Measurements from ENCODE around the gene SHISA7.

Gene SHISA7

DNA sequence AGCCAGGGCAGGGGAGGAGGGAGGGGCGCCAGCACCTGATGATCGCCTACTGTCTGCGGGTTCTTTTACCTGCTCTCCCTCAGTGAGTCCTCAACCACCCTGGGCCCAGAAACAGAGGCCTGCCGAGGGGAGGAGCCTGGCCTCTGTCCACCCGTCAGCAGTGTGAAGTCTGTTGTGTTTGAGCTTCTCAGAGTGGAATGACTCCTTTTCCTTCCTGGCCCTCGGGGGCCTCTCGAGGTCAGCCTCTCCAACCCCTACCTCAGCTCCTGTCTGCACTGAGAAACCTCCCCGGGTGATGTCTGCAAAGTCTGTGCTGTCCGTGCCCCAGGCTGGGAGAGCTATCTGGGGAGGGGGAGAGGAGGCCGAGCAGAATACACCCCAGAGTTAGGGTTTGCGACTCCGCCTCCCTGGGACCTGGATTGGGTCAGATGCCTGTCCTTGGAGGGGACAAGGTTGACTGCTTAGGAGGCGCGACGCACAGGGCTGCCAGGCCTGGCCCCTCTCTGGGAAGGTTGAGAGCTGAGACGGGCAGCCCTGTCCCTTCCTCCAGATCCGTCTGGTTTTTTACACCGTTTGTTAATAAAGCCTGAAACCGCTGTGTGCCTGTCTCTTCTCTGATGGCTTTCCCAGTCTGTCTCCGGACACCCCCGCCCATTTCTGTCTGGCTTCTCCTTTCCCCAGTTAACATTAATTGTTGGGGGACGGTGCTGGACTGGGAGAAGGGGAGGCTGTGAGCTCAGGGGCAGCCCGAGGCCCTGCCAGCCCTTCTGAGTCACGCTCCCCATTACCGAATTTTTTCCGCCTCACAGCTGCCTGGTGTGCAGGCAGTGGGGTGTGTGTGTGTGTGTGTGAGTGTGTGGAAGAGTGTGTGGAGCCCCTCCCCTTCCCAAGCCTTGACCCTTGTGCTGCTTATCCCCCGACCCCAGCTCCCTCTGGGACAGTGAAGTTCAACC, 44.1 kb upstream of the SHISA7 start:
- no peak overlapping the region for H3K4me3 ChIP-seq (ENCODE audit: low read depth in 1 of 2, low read length in 2 of 2)
- H3K9ac ChIP-seq (ENCODE audit: low read depth in 1 of 2, low read length in 2 of 2), result peak overlapping the region in 1 of 2 donors; percentile 18
- no peaks in the 10 kb centered on the region for H3K9me3 ChIP-seq (ENCODE audit: control insufficient read depth in 1 of 2, low read length in 2 of 2)
- H3K27ac ChIP-seq (ENCODE audit: low read depth, low read length), result peak overlapping the region; percentile 70
- peaks cover 6 to 24% of the 10 kb centered on the region in 2 donors for H3K27me3 ChIP-seq (ENCODE audit: control insufficient read depth in 1 of 2, insufficient read depth in 2 of 2, low read length in 2 of 2)
- H3K36me3 ChIP-seq (ENCODE audit: control insufficient read depth in 1 of 2, insufficient read depth in 2 of 2, low read length in 2 of 2), result peaks cover 0 to 7% of the 10 kb centered on the region in 2 donors
- peaks cover 8 to 13% of the 10 kb centered on the region in 2 donors for H3K4me1 ChIP-seq (ENCODE audit: control insufficient read depth in 1 of 2, insufficient read depth in 2 of 2, low read length in 2 of 2)

- Histone ChIP-seq H3K27me3 (ENCODE audit: control insufficient read depth in 1 of 2, insufficient read depth in 2 of 2, low read length in 2 of 2) (peaks cover 6 to 16% of the 10 kb centered on the region in 2 donors), H3K4me1 (ENCODE audit: control insufficient read depth in 1 of 2, insufficient read depth in 2 of 2, low read length in 2 of 2) (peaks cover 5 to 13% of the 10 kb centered on the region in 2 donors), H3K27ac (ENCODE audit: low read depth, low read length) (peak overlapping the region; percentile 70), H3K4me3 (ENCODE audit: low read depth in 1 of 2, low read length in 2 of 2) (no peak overlapping the region), H3K9ac (ENCODE audit: low read depth in 1 of 2, low read length in 2 of 2) (no peak overlapping the region), H3K9me3 (ENCODE audit: control insufficient read depth in 1 of 2, low read length in 2 of 2) (no peaks in the 10 kb centered on the region), H3K36me3 (ENCODE audit: control insufficient read depth in 1 of 2, insufficient read depth in 2 of 2, low read length in 2 of 2) (peaks cover 0 to 7% of the 10 kb centered on the region in 2 donors)
These were observed 43.2 kb upstream of the SHISA7 start for GRCh38 chr19:55486043-55486970.

DNA sequence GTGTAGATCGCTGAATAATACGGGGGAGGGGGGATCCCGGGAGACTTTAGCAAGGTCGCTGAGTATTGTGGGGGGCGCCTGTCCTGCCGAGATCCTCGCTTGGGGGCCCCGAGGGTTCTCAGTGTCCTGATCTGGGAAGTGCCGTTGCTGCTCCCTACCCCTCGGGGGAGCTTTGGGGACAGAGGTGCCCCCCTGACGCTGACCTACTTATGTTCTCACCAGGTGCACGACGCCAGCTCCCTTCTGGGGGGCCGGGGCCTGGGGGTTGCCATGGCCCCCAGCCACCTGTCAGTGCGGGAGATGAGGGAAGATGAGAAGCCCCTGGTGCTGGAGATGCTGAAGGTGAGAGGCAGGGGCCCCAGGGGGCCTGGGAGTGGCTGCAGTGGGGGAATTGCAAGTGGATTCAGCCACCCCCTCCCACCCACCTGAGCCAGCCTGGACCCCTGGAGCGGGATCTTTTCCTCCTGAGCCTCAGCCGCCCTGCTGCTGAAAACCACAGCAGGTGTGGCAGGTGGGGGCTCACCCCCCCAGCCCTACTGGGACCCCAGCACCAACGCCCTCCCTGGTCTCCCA, 42.4 kb upstream of the SHISA7 start:
- Histone ChIP-seq H3K4me3 (ENCODE audit: low read depth in 1 of 2, low read length in 2 of 2) (peak overlapping the region; percentile 40 to 69), H3K27ac (ENCODE audit: low read depth, low read length) (peak overlapping the region; percentile 55), H3K9ac (ENCODE audit: low read depth in 1 of 2, low read length in 2 of 2) (no peak overlapping the region), H3K4me1 (ENCODE audit: control insufficient read depth in 1 of 2, insufficient read depth in 2 of 2, low read length in 2 of 2) (peaks cover 5 to 13% of the 10 kb centered on the region in 2 donors), H3K36me3 (ENCODE audit: control insufficient read depth in 1 of 2, insufficient read depth in 2 of 2, low read length in 2 of 2) (peaks cover 0 to 7% of the 10 kb centered on the region in 2 donors), H3K27me3 (ENCODE audit: control insufficient read depth in 1 of 2, insufficient read depth in 2 of 2, low read length in 2 of 2) (peaks cover 6 to 16% of the 10 kb centered on the region in 2 donors), H3K9me3 (ENCODE audit: control insufficient read depth in 1 of 2, low read length in 2 of 2) (no peaks in the 10 kb centered on the region)

DNA sequence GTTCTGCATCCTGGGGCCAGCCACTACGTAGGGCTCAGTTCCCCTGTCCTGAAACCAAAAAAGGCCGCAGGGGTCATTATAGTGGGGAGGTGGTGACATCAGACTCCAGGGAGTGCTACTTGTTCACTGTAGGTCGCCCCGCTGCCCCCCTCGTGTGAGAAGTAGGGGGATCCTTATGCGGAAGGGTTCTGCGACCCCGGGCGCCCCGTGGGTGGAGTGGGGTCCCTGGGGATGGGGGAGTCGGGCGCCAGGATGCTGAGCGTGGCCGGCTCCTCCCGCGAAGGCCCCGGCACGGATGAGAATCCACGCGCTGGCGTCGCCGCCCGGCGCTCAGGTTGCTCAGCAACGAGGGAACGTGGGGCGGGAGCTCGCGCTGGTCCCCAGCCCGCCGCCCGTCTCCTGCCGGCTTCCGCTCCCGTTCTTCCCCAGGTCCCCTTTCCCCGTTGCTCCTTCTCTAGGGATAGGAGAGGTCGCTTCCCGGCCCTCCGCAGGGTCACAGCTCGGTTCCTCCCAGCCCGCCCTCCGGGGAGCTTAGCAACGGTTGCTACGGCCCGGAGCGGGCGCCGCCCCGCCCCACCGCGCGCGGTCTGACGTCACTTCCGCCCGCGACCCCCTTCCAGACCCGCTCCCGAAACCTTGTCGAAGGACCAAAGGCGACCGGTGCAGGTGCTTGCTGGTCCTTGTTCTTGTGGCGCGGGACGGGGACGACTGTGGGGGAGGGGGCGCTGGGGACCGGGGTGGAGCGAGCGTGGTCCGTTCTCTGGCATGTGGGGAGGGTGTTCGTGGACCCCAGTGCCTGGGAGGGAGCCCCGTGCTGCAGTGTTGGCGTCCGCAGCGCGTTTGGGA, 41.7 kb upstream of the SHISA7 start, which contains the start of gene NAT14:
TSS of gene NAT14 (plus strand) at position 596 of the 846 bp plus-strand sequence. CDS start 521 bp downstream, outside the sequence.
- Histone ChIP-seq H3K27ac (ENCODE audit: low read depth, low read length) (peak within 1 kb of the TSS; percentile 55), H3K4me3 (ENCODE audit: low read depth in 1 of 2, low read length in 2 of 2) (peak within 1 kb of the TSS; percentile 40 to 69), H3K27me3 (ENCODE audit: control insufficient read depth in 1 of 2, insufficient read depth in 2 of 2, low read length in 2 of 2) (peaks cover 6 to 16% of the 10 kb centered on the region in 2 donors), H3K9ac (ENCODE audit: low read depth in 1 of 2, low read length in 2 of 2) (peak within 1 kb of the TSS in 1 of 2 donors; percentile 43), H3K36me3 (ENCODE audit: control insufficient read depth in 1 of 2, insufficient read depth in 2 of 2, low read length in 2 of 2) (peaks cover 0 to 7% of the 10 kb centered on the region in 2 donors), H3K9me3 (ENCODE audit: control insufficient read depth in 1 of 2, low read length in 2 of 2) (no peaks in the 10 kb centered on the region), H3K4me1 (ENCODE audit: control insufficient read depth in 1 of 2, insufficient read depth in 2 of 2, low read length in 2 of 2) (peaks cover 5 to 13% of the 10 kb centered on the region in 2 donors)

DNA sequence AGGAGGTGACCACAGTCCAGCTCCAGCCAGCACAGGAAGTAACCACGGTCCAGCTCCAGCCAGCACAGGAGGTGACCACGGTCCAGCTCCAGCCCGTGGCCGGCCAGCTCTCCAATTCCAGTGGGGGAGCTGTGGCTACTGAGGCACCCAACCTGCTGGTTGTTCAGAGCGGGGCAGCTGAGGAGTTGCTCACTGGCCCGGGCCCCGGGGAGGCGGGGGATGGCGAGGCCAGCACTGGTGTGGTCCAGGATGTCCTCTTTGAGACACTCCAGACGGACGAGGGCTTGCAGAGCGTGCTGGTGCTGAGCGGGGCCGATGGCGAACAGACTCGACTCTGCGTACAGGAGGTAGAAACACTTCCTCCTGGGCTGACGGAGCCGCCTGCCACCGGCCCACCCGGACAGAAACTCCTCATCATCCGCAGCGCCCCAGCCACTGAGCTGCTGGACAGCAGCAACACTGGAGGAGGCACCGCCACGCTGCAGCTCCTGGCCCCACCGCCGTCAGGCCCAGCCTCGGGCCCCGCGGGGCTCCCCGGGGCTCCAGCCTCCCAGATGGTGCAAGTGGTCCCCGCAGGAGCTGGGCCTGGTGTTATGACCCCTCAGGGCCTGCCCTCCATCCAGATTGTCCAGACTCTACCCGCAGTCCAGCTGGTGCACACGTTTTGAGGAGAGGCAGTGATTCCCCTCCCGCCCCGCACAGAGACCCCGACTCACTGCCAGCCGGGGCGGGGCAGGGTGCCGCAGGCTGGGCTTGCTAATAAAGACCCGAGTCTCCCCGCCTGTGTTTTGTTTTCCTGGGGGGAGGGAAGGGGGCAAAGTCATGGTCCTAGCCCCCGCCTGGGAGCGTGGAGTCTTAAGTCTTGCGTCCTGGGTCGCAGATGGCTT, 40.8 kb upstream of the SHISA7 start:
- H3K9ac ChIP-seq (ENCODE audit: low read depth in 1 of 2, low read length in 2 of 2), result peak overlapping the region in 1 of 2 donors; percentile 43
- peak overlapping the region; percentile 40 to 69 for H3K4me3 ChIP-seq (ENCODE audit: low read depth in 1 of 2, low read length in 2 of 2)
- H3K9me3 ChIP-seq (ENCODE audit: control insufficient read depth in 1 of 2, low read length in 2 of 2), result no peaks in the 10 kb centered on the region
- H3K27me3 ChIP-seq (ENCODE audit: control insufficient read depth in 1 of 2, insufficient read depth in 2 of 2, low read length in 2 of 2), result peaks cover 6 to 16% of the 10 kb centered on the region in 2 donors
- no peak overlapping the region for H3K27ac ChIP-seq (ENCODE audit: low read depth, low read length)
- peaks cover 0 to 7% of the 10 kb centered on the region in 2 donors for H3K36me3 ChIP-seq (ENCODE audit: control insufficient read depth in 1 of 2, insufficient read depth in 2 of 2, low read length in 2 of 2)
- peaks cover 5 to 13% of the 10 kb centered on the region in 2 donors for H3K4me1 ChIP-seq (ENCODE audit: control insufficient read depth in 1 of 2, insufficient read depth in 2 of 2, low read length in 2 of 2)

- no peak overlapping the region for H3K4me3 ChIP-seq (ENCODE audit: low read depth in 1 of 2, low read length in 2 of 2)
- H3K4me1 ChIP-seq (ENCODE audit: control insufficient read depth in 1 of 2, insufficient read depth in 2 of 2, low read length in 2 of 2), result peaks cover 5 to 13% of the 10 kb centered on the region in 2 donors
- peaks cover 0 to 7% of the 10 kb centered on the region in 2 donors for H3K36me3 ChIP-seq (ENCODE audit: control insufficient read depth in 1 of 2, insufficient read depth in 2 of 2, low read length in 2 of 2)
- no peaks in the 10 kb centered on the region for H3K9me3 ChIP-seq (ENCODE audit: control insufficient read depth in 1 of 2, low read length in 2 of 2)
- peaks cover 6 to 16% of the 10 kb centered on the region in 2 donors for H3K27me3 ChIP-seq (ENCODE audit: control insufficient read depth in 1 of 2, insufficient read depth in 2 of 2, low read length in 2 of 2)
- no peak overlapping the region for H3K9ac ChIP-seq (ENCODE audit: low read depth in 1 of 2, low read length in 2 of 2)
- no peak overlapping the region for H3K27ac ChIP-seq (ENCODE audit: low read depth, low read length)
These were observed 40.0 kb upstream of the SHISA7 start for GRCh38 chr19:55482967-55483705.

GRCh38 chr19:55482156-55482961, 39.3 kb upstream of the SHISA7 start:
- no peaks in the 10 kb centered on the region for H3K9me3 ChIP-seq (ENCODE audit: control insufficient read depth in 1 of 2, low read length in 2 of 2)
- H3K27me3 ChIP-seq (ENCODE audit: control insufficient read depth in 1 of 2, insufficient read depth in 2 of 2, low read length in 2 of 2), result peaks cover under 1 to 15% of the 10 kb centered on the region in 2 donors
- H3K9ac ChIP-seq (ENCODE audit: low read depth in 1 of 2, low read length in 2 of 2), result no peak overlapping the region
- H3K36me3 ChIP-seq (ENCODE audit: control insufficient read depth in 1 of 2, insufficient read depth in 2 of 2, low read length in 2 of 2), result peaks cover 0 to 7% of the 10 kb centered on the region in 2 donors
- peaks cover 5 to 20% of the 10 kb centered on the region in 2 donors for H3K4me1 ChIP-seq (ENCODE audit: control insufficient read depth in 1 of 2, insufficient read depth in 2 of 2, low read length in 2 of 2)
- H3K27ac ChIP-seq (ENCODE audit: low read depth, low read length), result no peak overlapping the region
- no peak overlapping the region for H3K4me3 ChIP-seq (ENCODE audit: low read depth in 1 of 2, low read length in 2 of 2)
